GM12878 (cell line): ENCODE results near the gene ILF2. TPM values are rescaled to one million over a fixed set of nuclear protein-coding genes. Genes with fewer than 3 reads are reported as not detected.

ENCODE experiments used
- ATAC-seq: fragments of 200-7000 bp; cut with Tn5 transposase; 3 replicates; pipeline ENCODE4 v1.9.1; 2020; ENCODE audit warnings: mild to moderate bottlenecking, moderate library complexity
- BruUV-seq: library from RNA; stranded (reverse); fragments of 400-500 nt; replicated peaks from 2 replicates; lab custom pipeline; 2021; lab: Mats Ljungman, UMichigan
- CTCF ChIA-PET: fragments of 300-600 bp; sonication (Branson Sonifier 250); formaldehyde crosslinking; extraction: SDS; loops from one replicate; lab custom pipeline; 2021; ENCODE audit warnings: inconsistent platforms; lab: Yijun Ruan, JAX
- POLR2A ChIA-PET: fragments of 350-600 bp; formaldehyde crosslinking; extraction: SDS; loops from one replicate; lab custom pipeline; 2021; ENCODE audit warnings: inconsistent platforms; lab: Charles Lee
- RAD21 ChIA-PET: fragments of 300-600 bp; sonication (Branson Sonifier 250); formaldehyde crosslinking; loops from one replicate; lab custom pipeline; 2023; ENCODE audit warnings: antibody characterized with exemption; ENCODE audit not compliant: unreplicated experiment; lab: Charles Lee
- SMC1A ChIA-PET: fragments of 300-600 bp; sonication (Branson Sonifier 250); formaldehyde crosslinking; loops from one replicate; lab custom pipeline; 2023; ENCODE audit not compliant: unreplicated experiment, uncharacterized antibody; lab: Charles Lee
- DNase-seq: peaks from one replicate; pipeline ENCODE4 v3.0.0-alpha.2; 2011; ENCODE audit warnings: low read depth, low spot score
- FAIRE-seq: peaks from 3 replicates; lab custom pipeline; 2011; peaks lifted over from hg19 to GRCh38; lab: Jason Lieb, UNC
- H2AFZ ChIP-seq: 2 replicates; pipeline ENCODE4 v1.6.0; 2011; ENCODE audit warnings: low read depth, low read length, control low read depth; ENCODE audit not compliant: control insufficient read depth
- H3K27ac ChIP-seq: 2 replicates; pipeline ENCODE4 v1.5.1; 2011; ENCODE audit warnings: control low read depth; ENCODE audit not compliant: control insufficient read depth, insufficient read depth
- H3K27me3 ChIP-seq, 2 experiments: replicated peaks in 1 of 2; 2 replicates each; pipeline versions ENCODE4 v1.6.0 to v1.6.1; 2011; ENCODE audit warnings: low read length in 1 of 2; ENCODE audit not compliant: control insufficient read depth in 2 of 2, insufficient read depth in 2 of 2
- H3K36me3 ChIP-seq, 2 experiments: 2 replicates each; pipeline ENCODE4 v1.5.1; 2011; ENCODE audit warnings: low read length in 1 of 2; ENCODE audit not compliant: control insufficient read depth in 2 of 2, insufficient read depth in 2 of 2
- H3K4me1 ChIP-seq: 2 replicates; pipeline ENCODE4 v1.6.1; 2011; ENCODE audit warnings: mild to moderate bottlenecking, low read length, moderate library complexity, mixed read lengths; ENCODE audit not compliant: control insufficient read depth, insufficient read depth
- H3K4me2 ChIP-seq: 2 replicates; pipeline ENCODE4 v1.6.0; 2011; ENCODE audit warnings: control low read depth; ENCODE audit not compliant: control insufficient read depth, insufficient read depth
- H3K4me3 ChIP-seq: fragments of 200-600 bp; sonication (generic); 2 replicates; pipeline ENCODE4 v1.5.1; 2016
- H3K79me2 ChIP-seq: 2 replicates; pipeline ENCODE4 v1.6.0; 2011; ENCODE audit warnings: low read length; ENCODE audit not compliant: control insufficient read depth, insufficient read depth
- H3K9ac ChIP-seq: 2 replicates; pipeline ENCODE4 v1.8.0; 2011; ENCODE audit warnings: low read length, control low read depth, mixed read lengths; ENCODE audit not compliant: control insufficient read depth, insufficient read depth
- H3K9me3 ChIP-seq: replicated peaks from 3 replicates; pipeline ENCODE4 v1.5.1; 2011; ENCODE audit warnings: mild to moderate bottlenecking, low read length; ENCODE audit not compliant: control insufficient read depth, insufficient read depth
- H4K20me1 ChIP-seq: 2 replicates; pipeline ENCODE4 v1.6.0; 2011; ENCODE audit not compliant: control insufficient read depth, insufficient read depth
- ASH2L ChIP-seq: fragments of 300-600, 200-600 bp; sonication (generic); IDR thresholded peaks from 2 replicates; pipeline ENCODE4 v1.6.1; 2017; ENCODE audit warnings: low read depth, mild to moderate bottlenecking, borderline replicate concordance
- CHD1 ChIP-seq: IDR thresholded peaks from 2 replicates; pipeline ENCODE4 v1.6.1; 2012; ENCODE audit warnings: low read depth, low read length, improper control_type of control experiment
- CHD4 ChIP-seq: fragments of 200-600 bp; sonication (generic); IDR thresholded peaks from 2 replicates; pipeline ENCODE4 v1.6.1; 2016; ENCODE audit warnings: mild to moderate bottlenecking
- EGR1 ChIP-seq, 2 experiments: IDR thresholded peaks; 1 replicate in 1 of 2; 2 replicates in 1 of 2; pipeline ENCODE4 v1.6.1; 2011 to 2012; ENCODE audit warnings: low read depth in 2 of 2, low read length in 2 of 2, borderline replicate concordance in 1 of 2, mild to moderate bottlenecking in 1 of 2, moderate library complexity in 1 of 2
- EZH2 ChIP-seq: IDR thresholded peaks from 2 replicates; pipeline ENCODE4 v1.6.1; 2012; ENCODE audit warnings: low read depth, mild to moderate bottlenecking, control low read depth, inconsistent platforms, low read length, borderline replicate concordance; ENCODE audit not compliant: control insufficient read depth
- LARP7 ChIP-seq: fragments of 450-650 bp; IDR thresholded peaks from 2 replicates; pipeline ENCODE4 v1.6.1; 2017; ENCODE audit warnings: mild to moderate bottlenecking
- NR2C1 ChIP-seq: fragments of 450-650 bp; IDR thresholded peaks from 2 replicates; pipeline ENCODE4 v1.6.1; 2017; ENCODE audit warnings: antibody characterized with exemption, mild to moderate bottlenecking, moderate library complexity
- NR2C2 ChIP-seq: IDR thresholded peaks from 2 replicates; pipeline ENCODE4 v1.6.1; 2011; ENCODE audit warnings: borderline replicate concordance, low read depth; ENCODE audit not compliant: control insufficient read depth, insufficient read length
- POLR2A ChIP-seq: IDR thresholded peaks from 2 replicates; pipeline ENCODE4 v1.6.1; 2011; ENCODE audit warnings: low read depth, mild to moderate bottlenecking, low read length
- RAD21 ChIP-seq: IDR thresholded peaks from 2 replicates; pipeline ENCODE4 v1.6.1; 2011; ENCODE audit warnings: mild to moderate bottlenecking, low read depth, low read length, moderate library complexity; ENCODE audit not compliant: insufficient read depth
- RCOR1 ChIP-seq: conservative IDR thresholded peaks from 2 replicates; pipeline ENCODE4 v1.6.1; 2012; ENCODE audit warnings: low read depth, low read length, improper control_type of control experiment
- YY1 ChIP-seq: IDR thresholded peaks from 2 replicates; pipeline ENCODE4 v1.6.1; 2011; ENCODE audit warnings: low read depth, mild to moderate bottlenecking, low read length
- ZNF207 ChIP-seq: fragments of 450-650 bp; IDR thresholded peaks from 2 replicates; pipeline ENCODE4 v1.6.1; 2014; ENCODE audit warnings: antibody characterized with exemption, mild to moderate bottlenecking, borderline replicate concordance
- ZNF622 ChIP-seq: fragments of 450-650 bp; IDR thresholded peaks from 2 replicates; pipeline ENCODE4 v1.6.1; 2017; ENCODE audit warnings: mild to moderate bottlenecking, inconsistent platforms
- ZZZ3 ChIP-seq: IDR thresholded peaks from 2 replicates; pipeline ENCODE4 v1.6.1; 2011; ENCODE audit warnings: low read depth; ENCODE audit not compliant: control insufficient read depth, insufficient read length
- WGBS: methylation state at CpG from one replicate; pipeline ENCODE4 v1.1.6; 2016; ENCODE audit warnings: low lambda C conversion rate; ENCODE audit not compliant: insufficient replicate concordance, insufficient coverage; ENCODE audit errors: missing lambda C conversion rate; 5-methylcytosine and 5-hydroxymethylcytosine counted together
- in situ Hi-C: fragments of 300-500 bp; cut with MboI; formaldehyde crosslinking; loops from 9 replicates; pipeline ENCODE4 v1.14.3; 2018; ENCODE audit warnings: mixed read lengths
- intact Hi-C: fragments of 100-400 bp; cut with micrococcal nuclease; formaldehyde crosslinking; loops from one replicate; pipeline ENCODE4 v1.14.2; 2022; ENCODE audit not compliant: unreplicated experiment
- polyA plus RNA-seq, 11 experiments: library from polyadenylated mRNA; depleted of rRNA in 4 of 11; unstranded in 6 of 11; stranded (reverse) in 5 of 11; fragments of >200 nt; fragmentation: Nextera tagmentation in 4 of 11; fragmentation: Illumina TruSeq in 1 of 11; extraction: Ambion mirVana in 4 of 11; extraction: Trizol in 1 of 11; gene quantifications; 1 replicate in 1 of 11; 2 replicates in 10 of 11; pipeline versions ENCODE4 v1.2.1 to v1.2.3, GENCODE V29; 2011 to 2016; ENCODE audit warnings: inconsistent platforms in 2 of 11, missing spikeins in 2 of 11, low read depth in 1 of 11
- total RNA-seq, 4 experiments: library from RNA; depleted of rRNA in 3 of 4; stranded (reverse); fragments of >200 nt in 3 of 4; fragmentation: Illumina TruSeq in 1 of 4; extraction: Trizol in 1 of 4; gene quantifications; 2 replicates each; pipeline versions ENCODE4 v1.2.1 to v1.2.3, GENCODE V29; 2013 to 2021
- TF ChIP-seq, protein P1 (sequence below): fragments of 450-650 bp; IDR thresholded peaks from 2 replicates; pipeline ENCODE4 v1.6.1; 2014; ENCODE audit warnings: mild to moderate bottlenecking
- TF ChIP-seq, protein P2 (sequence below): fragments of 450-650 bp; IDR thresholded peaks from 2 replicates; pipeline ENCODE4 v1.6.1; 2017; ENCODE audit warnings: low read depth, mild to moderate bottlenecking, moderate library complexity
- TF ChIP-seq, protein P3 (sequence below): IDR thresholded peaks from 2 replicates; pipeline ENCODE4 v1.6.1; 2011; ENCODE audit warnings: low read depth, mild to moderate bottlenecking, low read length, moderate library complexity, borderline replicate concordance; ENCODE audit errors: extremely low read depth

The ILF2 gene
- total and polyA plus RNA-seq, 10 of the 15 experiments (the other 5 are each of a cell fraction or from before 2014, with no cell fraction given): 261 to 520 (median 449) TPM

DNA sequence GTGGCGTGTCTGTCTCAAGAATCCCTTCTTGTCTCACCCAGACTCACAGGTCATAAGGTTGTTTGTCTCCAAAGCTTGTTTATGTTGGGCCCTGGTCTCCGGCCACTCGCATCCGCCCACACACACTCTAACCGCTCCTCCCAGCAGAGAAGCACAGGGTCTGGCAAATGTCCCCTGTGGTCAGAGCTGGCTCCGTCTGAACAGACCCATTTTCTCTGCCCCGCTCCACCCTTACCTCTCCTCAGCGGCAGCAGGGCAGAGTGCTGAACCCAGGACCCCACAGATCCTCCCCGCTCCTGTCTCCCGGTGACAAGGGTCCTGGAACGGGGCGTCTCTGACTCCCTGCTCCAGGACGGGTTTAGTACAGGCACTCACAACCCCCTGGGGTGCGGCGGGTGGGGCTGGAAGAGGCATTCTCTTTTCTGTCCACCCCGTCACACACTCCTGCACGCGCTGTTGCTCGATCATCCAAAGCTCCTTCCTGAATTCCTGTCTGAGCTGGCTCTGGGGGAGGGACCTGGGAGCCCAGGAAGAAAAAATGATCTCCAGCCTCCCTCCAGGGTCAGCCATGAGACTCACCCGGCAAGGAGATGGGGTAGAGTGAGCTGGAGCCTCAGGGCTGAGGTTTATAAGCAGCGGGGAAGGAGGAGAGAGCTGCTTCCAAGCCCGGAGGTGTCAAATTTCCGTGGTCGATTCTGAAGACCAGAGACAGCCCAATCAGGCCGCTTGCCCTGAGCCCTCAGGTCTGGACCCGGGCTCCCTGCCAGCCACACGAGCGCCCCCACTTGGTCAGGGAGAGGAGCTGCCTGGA, 43.7 kb downstream of the ILF2 start, which contains the start of gene S100A13 (continued):
- TF ChIP-seq ZZZ3 (no peak), EGR1 (IDR thresholded peaks at IDR 0.05; ENCODE audit: borderline replicate concordance in 1 of 2, low read depth in 2 of 2, low read length in 2 of 2) (peak in 1 of 2 experiments; percentile 75; a peak in 2 of 3 replicates)

DNA sequence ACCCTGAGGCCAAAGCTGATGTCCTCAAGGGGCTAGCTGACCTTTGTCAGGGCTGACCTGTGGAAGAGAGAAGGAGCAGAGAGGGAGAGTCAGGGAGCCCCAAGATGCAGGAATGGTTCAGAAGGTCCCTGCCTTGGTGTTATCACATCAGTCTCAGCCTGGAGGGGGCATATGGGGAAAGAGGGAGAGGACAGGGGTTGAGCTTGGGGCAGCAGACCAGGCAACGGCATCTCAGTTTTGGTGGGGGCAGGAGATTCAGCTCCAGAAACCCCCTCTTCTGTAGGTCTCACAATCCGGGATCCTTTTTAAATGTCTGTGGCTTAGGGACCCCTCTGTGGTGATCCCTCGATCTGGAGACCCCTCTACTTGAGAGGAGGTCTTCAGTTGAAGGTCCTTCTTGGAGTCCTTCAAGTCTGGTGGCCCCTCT, 44.3 kb downstream of the ILF2 start:
- in situ Hi-C loops: no loop called here
- Histone ChIP-seq H4K20me1 (no peaks in the 10 kb centered on the region), H2AFZ (no peak overlapping the region), H3K79me2 (no peaks in the 10 kb centered on the region), H3K4me3 (no peak overlapping the region), H3K36me3 (no peaks in the 10 kb centered on the region), H3K27ac (no peak overlapping the region), H3K9me3 (no peaks in the 10 kb centered on the region), H3K27me3 (no peaks in the 10 kb centered on the region), H3K4me1 (peaks cover 14% of the 10 kb centered on the region), H3K9ac (no peak overlapping the region), H3K4me2 (peak overlapping the region; percentile 67)
- POLR2A ChIA-PET: interaction anchor here (0.6 to 1.3 kb wide), 2 partner anchors 28 to 202 kb away, joined by 3 to 4 read pairs; no protein-coding TSS in a partner anchor
- SMC1A ChIA-PET: interaction anchor here (1.0 to 4.9 kb wide), 4 partner anchors 11 to 54 kb away, joined by 3 to 31 read pairs (median 4); partner anchors contain the start of gene S100A14
- CTCF ChIA-PET: interaction anchor here (0.8 to 5.2 kb wide), 21 partner anchors 9 to 278 kb away, joined by 3 to 66 read pairs (median 4); partner anchors contain the start of genes PGLYRP4, S100A14, S100A16 and S100A5
- ATAC-seq (no peak), DNase-seq (no peak), FAIRE-seq (no peak)
- RAD21 ChIA-PET: interaction anchor here (1.2 to 3.7 kb wide), 4 partner anchors 9 to 94 kb away, joined by 4 to 25 read pairs (median 10); no protein-coding TSS in a partner anchor
- intact Hi-C loops: no loop called here
- 53% methylated on average over 3 of the region's 3 CpGs for WGBS
- no TSS peak for BruUV-seq
- TF ChIP-seq, protein P1, sequence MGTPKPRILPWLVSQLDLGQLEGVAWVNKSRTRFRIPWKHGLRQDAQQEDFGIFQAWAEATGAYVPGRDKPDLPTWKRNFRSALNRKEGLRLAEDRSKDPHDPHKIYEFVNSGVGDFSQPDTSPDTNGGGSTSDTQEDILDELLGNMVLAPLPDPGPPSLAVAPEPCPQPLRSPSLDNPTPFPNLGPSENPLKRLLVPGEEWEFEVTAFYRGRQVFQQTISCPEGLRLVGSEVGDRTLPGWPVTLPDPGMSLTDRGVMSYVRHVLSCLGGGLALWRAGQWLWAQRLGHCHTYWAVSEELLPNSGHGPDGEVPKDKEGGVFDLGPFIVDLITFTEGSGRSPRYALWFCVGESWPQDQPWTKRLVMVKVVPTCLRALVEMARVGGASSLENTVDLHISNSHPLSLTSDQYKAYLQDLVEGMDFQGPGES: no peak
- no peak for TF ChIP-seq EZH2
- TF ChIP-seq RCOR1: no peak
- no peak for TF ChIP-seq CHD4
- TF ChIP-seq NR2C2: no peak
- TF ChIP-seq POLR2A: no peak
- TF ChIP-seq RAD21: no peak
- TF ChIP-seq, protein P2, sequence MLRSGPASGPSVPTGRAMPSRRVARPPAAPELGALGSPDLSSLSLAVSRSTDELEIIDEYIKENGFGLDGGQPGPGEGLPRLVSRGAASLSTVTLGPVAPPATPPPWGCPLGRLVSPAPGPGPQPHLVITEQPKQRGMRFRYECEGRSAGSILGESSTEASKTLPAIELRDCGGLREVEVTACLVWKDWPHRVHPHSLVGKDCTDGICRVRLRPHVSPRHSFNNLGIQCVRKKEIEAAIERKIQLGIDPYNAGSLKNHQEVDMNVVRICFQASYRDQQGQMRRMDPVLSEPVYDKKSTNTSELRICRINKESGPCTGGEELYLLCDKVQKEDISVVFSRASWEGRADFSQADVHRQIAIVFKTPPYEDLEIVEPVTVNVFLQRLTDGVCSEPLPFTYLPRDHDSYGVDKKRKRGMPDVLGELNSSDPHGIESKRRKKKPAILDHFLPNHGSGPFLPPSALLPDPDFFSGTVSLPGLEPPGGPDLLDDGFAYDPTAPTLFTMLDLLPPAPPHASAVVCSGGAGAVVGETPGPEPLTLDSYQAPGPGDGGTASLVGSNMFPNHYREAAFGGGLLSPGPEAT: no peak
- no peak for TF ChIP-seq ZNF207
- no peak for TF ChIP-seq ZNF622
- no peak for TF ChIP-seq YY1
- TF ChIP-seq NR2C1: no peak
- no peak for TF ChIP-seq LARP7
- no peak for TF ChIP-seq CHD1
- TF ChIP-seq ASH2L: no peak
- TF ChIP-seq, protein P3, sequence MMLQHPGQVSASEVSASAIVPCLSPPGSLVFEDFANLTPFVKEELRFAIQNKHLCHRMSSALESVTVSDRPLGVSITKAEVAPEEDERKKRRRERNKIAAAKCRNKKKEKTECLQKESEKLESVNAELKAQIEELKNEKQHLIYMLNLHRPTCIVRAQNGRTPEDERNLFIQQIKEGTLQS: no peak
